IMR-90 (cell line): Measurements from ENCODE around the gene PRDM10.

Experiments
- BHLHE40 ChIP-seq: fragments of 150-350 bp; IDR thresholded peaks from 2 replicates; pipeline ENCODE4 v1.6.1; 2016; ENCODE audit warnings: mild to moderate bottlenecking, low read depth, low read length
- CEBPB ChIP-seq: IDR thresholded peaks from 2 replicates; pipeline ENCODE4 v1.6.1; 2012; ENCODE audit warnings: low read depth, low read length, improper control_type of control experiment
- CHD1 ChIP-seq: IDR thresholded peaks from 2 replicates; pipeline ENCODE4 v1.6.1; 2012; ENCODE audit warnings: low read depth, low read length, improper control_type of control experiment
- MXI1 ChIP-seq: IDR thresholded peaks from 2 replicates; pipeline ENCODE4 v1.6.1; 2012; ENCODE audit warnings: low read depth, mild to moderate bottlenecking, low read length, moderate library complexity, borderline replicate concordance
- POLR2A ChIP-seq: IDR thresholded peaks from 2 replicates; pipeline ENCODE4 v1.6.1; 2012; ENCODE audit warnings: mild to moderate bottlenecking, low read depth, low read length
- RAD21 ChIP-seq: IDR thresholded peaks from 2 replicates; pipeline ENCODE4 v1.6.1; 2012; ENCODE audit warnings: low read length, improper control_type of control experiment
- SMC3 ChIP-seq: fragments of 150-350 bp; IDR thresholded peaks from 2 replicates; pipeline ENCODE4 v1.6.1; 2016; ENCODE audit warnings: low read depth, mild to moderate bottlenecking, antibody characterized with exemption, low read length, moderate library complexity
- USF2 ChIP-seq: fragments of 150-350 bp; IDR thresholded peaks from 2 replicates; pipeline ENCODE4 v1.6.1; 2017; ENCODE audit warnings: mild to moderate bottlenecking, antibody characterized with exemption, low read length, low read depth
- TF ChIP-seq, protein P1 (sequence below): conservative IDR thresholded peaks from 2 replicates; pipeline ENCODE4 v1.5.1; 2012; ENCODE audit warnings: mild to moderate bottlenecking, low read depth, low read length, improper control_type of control experiment
- TF ChIP-seq, protein P2 (sequence below): fragments of 150-350 bp; IDR thresholded peaks from 2 replicates; pipeline ENCODE4 v1.6.1; 2016; ENCODE audit warnings: low read depth, mild to moderate bottlenecking, low read length, moderate library complexity, borderline replicate concordance

DNA sequence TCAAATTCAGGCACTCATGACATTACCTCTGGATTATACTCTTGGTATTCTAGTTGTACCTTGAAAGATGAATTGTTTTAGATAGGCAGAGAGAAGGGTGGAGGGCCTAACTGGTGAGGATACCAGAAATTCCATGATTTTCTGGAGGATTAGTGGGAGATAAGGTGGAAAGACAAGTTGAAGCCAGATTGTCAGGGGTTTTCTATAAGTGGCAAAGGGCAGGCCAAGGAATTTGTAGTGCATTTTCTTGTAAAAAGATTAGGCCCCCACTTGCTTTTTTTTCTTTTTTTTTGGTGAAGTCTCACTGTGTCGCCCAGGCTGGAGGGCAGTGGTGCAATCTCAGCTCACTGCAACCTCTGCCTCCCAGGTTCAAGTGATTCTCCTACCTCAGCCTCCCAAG lies 28.4 kb upstream of the PRDM10 start:
- TF ChIP-seq POLR2A (no peak), BHLHE40 (no peak), USF2 (no peak), RAD21 (no peak), CEBPB (no peak), SMC3 (no peak), CHD1 (no peak), MXI1 (no peak)
- TF ChIP-seq, protein P1, sequence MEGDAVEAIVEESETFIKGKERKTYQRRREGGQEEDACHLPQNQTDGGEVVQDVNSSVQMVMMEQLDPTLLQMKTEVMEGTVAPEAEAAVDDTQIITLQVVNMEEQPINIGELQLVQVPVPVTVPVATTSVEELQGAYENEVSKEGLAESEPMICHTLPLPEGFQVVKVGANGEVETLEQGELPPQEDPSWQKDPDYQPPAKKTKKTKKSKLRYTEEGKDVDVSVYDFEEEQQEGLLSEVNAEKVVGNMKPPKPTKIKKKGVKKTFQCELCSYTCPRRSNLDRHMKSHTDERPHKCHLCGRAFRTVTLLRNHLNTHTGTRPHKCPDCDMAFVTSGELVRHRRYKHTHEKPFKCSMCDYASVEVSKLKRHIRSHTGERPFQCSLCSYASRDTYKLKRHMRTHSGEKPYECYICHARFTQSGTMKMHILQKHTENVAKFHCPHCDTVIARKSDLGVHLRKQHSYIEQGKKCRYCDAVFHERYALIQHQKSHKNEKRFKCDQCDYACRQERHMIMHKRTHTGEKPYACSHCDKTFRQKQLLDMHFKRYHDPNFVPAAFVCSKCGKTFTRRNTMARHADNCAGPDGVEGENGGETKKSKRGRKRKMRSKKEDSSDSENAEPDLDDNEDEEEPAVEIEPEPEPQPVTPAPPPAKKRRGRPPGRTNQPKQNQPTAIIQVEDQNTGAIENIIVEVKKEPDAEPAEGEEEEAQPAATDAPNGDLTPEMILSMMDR: no peak
- TF ChIP-seq, protein P2, sequence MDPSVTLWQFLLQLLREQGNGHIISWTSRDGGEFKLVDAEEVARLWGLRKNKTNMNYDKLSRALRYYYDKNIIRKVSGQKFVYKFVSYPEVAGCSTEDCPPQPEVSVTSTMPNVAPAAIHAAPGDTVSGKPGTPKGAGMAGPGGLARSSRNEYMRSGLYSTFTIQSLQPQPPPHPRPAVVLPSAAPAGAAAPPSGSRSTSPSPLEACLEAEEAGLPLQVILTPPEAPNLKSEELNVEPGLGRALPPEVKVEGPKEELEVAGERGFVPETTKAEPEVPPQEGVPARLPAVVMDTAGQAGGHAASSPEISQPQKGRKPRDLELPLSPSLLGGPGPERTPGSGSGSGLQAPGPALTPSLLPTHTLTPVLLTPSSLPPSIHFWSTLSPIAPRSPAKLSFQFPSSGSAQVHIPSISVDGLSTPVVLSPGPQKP: no peak
